A673 (cell line): ENCODE data around the gene DNMT3A. TPM values are rescaled to one million over a fixed set of nuclear protein-coding genes. Genes with fewer than 3 reads are reported as not detected.

Experiments
- BruUV-seq: library from RNA; stranded (reverse); fragments of 400-500 nt; replicated peaks from 2 replicates; lab custom pipeline; 2021; lab: Mats Ljungman, UMichigan
- CTCF ChIA-PET: fragments of 300-600 bp; sonication (Branson Sonifier 250); formaldehyde crosslinking; loops from one replicate; lab custom pipeline; 2022; ENCODE audit warnings: antibody characterized with exemption; lab: Charles Lee
- POLR2A ChIA-PET: fragments of 300-600 bp; sonication (Branson Sonifier 250); formaldehyde crosslinking; loops from one replicate; lab custom pipeline; 2022; ENCODE audit warnings: antibody characterized with exemption; ENCODE audit not compliant: low non-redundant PET; lab: Charles Lee
- DNase-seq: peaks from one replicate; pipeline ENCODE4 v3.0.0-alpha.2; 2015; ENCODE audit warnings: low spot score
- H3K27ac ChIP-seq: fragments of 200-600 bp; sonication (generic); 2 replicates; pipeline ENCODE4 v1.5.1; 2016; ENCODE audit warnings: mixed run types, low read depth, mild to moderate bottlenecking, mixed read lengths, antibody characterized with exemption, low read length; ENCODE audit not compliant: poor library complexity, severe bottlenecking
- H3K27me3 ChIP-seq: fragments of 200-600 bp; sonication (generic); replicated peaks from 2 replicates; pipeline ENCODE4 v1.6.1; 2017; ENCODE audit warnings: mixed run types, low read depth, mild to moderate bottlenecking, mixed read lengths, antibody characterized with exemption, low read length; ENCODE audit not compliant: insufficient read depth, poor library complexity
- H3K36me3 ChIP-seq: fragments of 200-600 bp; sonication (generic); 2 replicates; pipeline ENCODE4 v1.6.1; 2016; ENCODE audit warnings: mixed run types, mild to moderate bottlenecking, mixed read lengths, antibody characterized with exemption, low read length; ENCODE audit not compliant: insufficient read depth, poor library complexity, severe bottlenecking
- H3K4me1 ChIP-seq: fragments of 200-600 bp; sonication (generic); 2 replicates; pipeline ENCODE4 v1.6.1; 2017; ENCODE audit warnings: mixed run types, mild to moderate bottlenecking, mixed read lengths, antibody characterized with exemption, low read length; ENCODE audit not compliant: insufficient read depth, poor library complexity, severe bottlenecking
- H3K4me3 ChIP-seq: fragments of 200-600 bp; sonication (generic); 2 replicates; pipeline ENCODE4 v1.5.1; 2016; ENCODE audit warnings: low read depth, mixed run types, mild to moderate bottlenecking, mixed read lengths, low read length; ENCODE audit not compliant: poor library complexity, severe bottlenecking
- H3K9me3 ChIP-seq: fragments of 200-600 bp; sonication (generic); 2 replicates; pipeline ENCODE4 v1.6.1; 2016; ENCODE audit warnings: mixed run types, low read depth, mild to moderate bottlenecking, mixed read lengths, antibody characterized with exemption, low read length; ENCODE audit not compliant: poor library complexity, severe bottlenecking
- EZH2 ChIP-seq: fragments of 200-600 bp; sonication (generic); IDR thresholded peaks from 2 replicates; pipeline ENCODE4 v1.6.1; 2017; ENCODE audit warnings: borderline replicate concordance, low read depth, mild to moderate bottlenecking, mixed read lengths, antibody characterized with exemption, low read length; ENCODE audit not compliant: poor library complexity, severe bottlenecking
- intact Hi-C: fragments of 100-400 bp; cut with micrococcal nuclease; formaldehyde crosslinking; loops from one replicate; pipeline ENCODE4 v1.10.0; 2022; ENCODE audit not compliant: unreplicated experiment
- total RNA-seq: library from RNA; stranded (reverse); gene quantifications from 2 replicates; pipeline ENCODE4 v1.2.3, GENCODE V29; 2021
- TF ChIP-seq, protein P1 (sequence below): fragments of 300-800, 200-600 bp; sonication (generic); conservative IDR thresholded peaks from 2 replicates; pipeline ENCODE4 v1.5.1; 2017; ENCODE audit warnings: low read depth, mild to moderate bottlenecking, antibody characterized with exemption, low read length, moderate library complexity, mixed read lengths

The DNMT3A gene
- total RNA-seq, 1 experiment from 2014 or later = 109 TPM

DNA sequence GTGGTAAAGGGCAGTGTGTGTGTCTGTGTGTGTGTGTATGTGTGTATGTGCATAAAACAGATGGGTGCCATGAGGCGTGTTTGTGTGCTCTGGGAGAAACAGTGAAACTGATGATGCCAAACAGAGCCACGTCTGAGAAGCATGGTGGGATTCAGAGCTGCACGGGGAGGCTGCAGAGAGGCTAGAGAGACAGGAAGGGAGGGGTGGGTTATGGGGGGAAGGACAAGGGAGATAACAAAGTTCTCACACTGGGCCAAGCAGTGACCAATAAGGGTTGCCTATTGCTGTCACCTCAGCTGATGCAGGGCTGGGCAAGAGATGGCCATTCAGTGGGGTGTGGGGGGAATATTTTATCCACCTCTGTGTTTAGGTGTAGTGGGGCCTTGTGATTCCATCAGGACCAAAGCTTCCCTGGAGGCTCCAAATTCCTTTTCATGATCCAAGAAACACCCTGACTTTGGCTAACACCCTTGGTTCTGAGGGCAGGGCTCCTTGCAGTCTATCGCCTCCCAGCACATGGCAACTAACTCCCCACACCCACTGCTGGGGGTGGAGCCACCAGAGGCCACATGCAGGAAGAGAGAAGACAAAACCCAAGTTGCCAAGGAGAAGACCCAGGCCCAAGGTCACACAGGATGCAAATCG lies 119.1 kb downstream of the DNMT3A start:
- Histone ChIP-seq H3K36me3 (no peaks in the 10 kb centered on the region), H3K4me1 (no peaks in the 10 kb centered on the region), H3K27ac (no peak overlapping the region), H3K9me3 (no peaks in the 10 kb centered on the region), H3K27me3 (no peaks in the 10 kb centered on the region), H3K4me3 (no peak overlapping the region)
- no peak for DNase-seq
- intact Hi-C loops = no loop called here
- no TSS peak for BruUV-seq
- CTCF ChIA-PET = interaction anchor here (0.6 kb wide), 1 partner anchor 27 kb away, joined by 3 read pairs; no protein-coding TSS in a partner anchor
- POLR2A ChIA-PET = no interaction called here
- TF ChIP-seq EZH2 = no peak
- TF ChIP-seq, protein P1, sequence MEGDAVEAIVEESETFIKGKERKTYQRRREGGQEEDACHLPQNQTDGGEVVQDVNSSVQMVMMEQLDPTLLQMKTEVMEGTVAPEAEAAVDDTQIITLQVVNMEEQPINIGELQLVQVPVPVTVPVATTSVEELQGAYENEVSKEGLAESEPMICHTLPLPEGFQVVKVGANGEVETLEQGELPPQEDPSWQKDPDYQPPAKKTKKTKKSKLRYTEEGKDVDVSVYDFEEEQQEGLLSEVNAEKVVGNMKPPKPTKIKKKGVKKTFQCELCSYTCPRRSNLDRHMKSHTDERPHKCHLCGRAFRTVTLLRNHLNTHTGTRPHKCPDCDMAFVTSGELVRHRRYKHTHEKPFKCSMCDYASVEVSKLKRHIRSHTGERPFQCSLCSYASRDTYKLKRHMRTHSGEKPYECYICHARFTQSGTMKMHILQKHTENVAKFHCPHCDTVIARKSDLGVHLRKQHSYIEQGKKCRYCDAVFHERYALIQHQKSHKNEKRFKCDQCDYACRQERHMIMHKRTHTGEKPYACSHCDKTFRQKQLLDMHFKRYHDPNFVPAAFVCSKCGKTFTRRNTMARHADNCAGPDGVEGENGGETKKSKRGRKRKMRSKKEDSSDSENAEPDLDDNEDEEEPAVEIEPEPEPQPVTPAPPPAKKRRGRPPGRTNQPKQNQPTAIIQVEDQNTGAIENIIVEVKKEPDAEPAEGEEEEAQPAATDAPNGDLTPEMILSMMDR = no peak

DNA sequence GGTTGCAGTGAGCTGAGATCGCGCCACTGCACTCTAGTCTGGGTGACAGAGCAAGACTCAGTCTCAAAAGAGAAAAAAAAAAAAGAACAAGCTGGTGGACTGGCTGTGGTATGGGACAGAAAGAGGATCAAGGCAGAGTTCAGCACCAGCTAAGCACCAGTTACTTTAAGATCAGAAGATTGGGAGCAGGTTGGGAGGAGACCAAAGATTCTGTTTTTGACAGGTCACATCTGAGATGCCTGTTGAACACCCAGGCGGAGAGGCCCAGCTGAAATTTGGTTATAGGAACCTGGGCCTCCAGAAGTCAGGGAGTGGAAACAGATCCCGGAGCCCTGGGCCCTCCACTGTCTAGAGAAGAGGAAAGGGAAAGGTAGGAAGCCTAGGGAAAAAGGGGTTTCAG lies 120.1 kb downstream of the DNMT3A start:
- Histone ChIP-seq H3K4me1 (no peaks in the 10 kb centered on the region), H3K36me3 (no peaks in the 10 kb centered on the region), H3K9me3 (no peaks in the 10 kb centered on the region), H3K27me3 (no peaks in the 10 kb centered on the region), H3K27ac (no peak overlapping the region), H3K4me3 (no peak overlapping the region)
- no TSS peak for BruUV-seq
- POLR2A ChIA-PET = no interaction called here
- DNase-seq = no peak
- CTCF ChIA-PET = no interaction called here
- TF ChIP-seq, protein P1 = no peak
- no peak for TF ChIP-seq EZH2
- intact Hi-C loops = no loop called here

DNA sequence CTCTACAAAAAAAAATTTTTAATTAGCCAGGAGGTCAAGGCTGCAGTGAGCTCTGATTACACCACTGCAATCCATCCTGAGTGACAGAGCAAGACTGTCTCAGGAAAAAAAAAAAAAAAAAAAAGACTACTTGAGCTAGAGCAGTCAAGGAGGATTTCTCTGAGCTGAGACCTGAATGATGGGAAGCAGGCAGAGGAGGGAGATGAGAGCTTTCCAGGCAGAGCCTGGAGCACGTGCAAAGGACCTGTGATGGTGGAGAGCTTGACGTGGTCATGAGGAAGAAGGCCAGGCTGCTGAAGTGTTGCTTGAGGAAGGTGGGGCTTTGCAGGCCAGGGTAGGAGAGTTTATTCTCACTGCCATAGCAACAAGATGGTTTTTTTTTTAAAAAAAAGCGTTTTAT lies 121.4 kb downstream of the DNMT3A start:
- ChIA-PET CTCF (no interaction called here), POLR2A (interaction anchor here (0.6 kb wide), 1 partner anchor 10 kb away, joined by 5 read pairs; no protein-coding TSS in a partner anchor)
- DNase-seq = no peak
- Histone ChIP-seq H3K9me3 (no peaks in the 10 kb centered on the region), H3K4me3 (no peak overlapping the region), H3K27me3 (no peaks in the 10 kb centered on the region), H3K36me3 (no peaks in the 10 kb centered on the region), H3K27ac (no peak overlapping the region), H3K4me1 (no peaks in the 10 kb centered on the region)
- TF ChIP-seq, protein P1 = no peak
- TF ChIP-seq EZH2 = no peak
- intact Hi-C loops = no loop called here
- BruUV-seq = no TSS peak
